PFSK-1 (cell line): Measurements from ENCODE around the gene MCOLN1.

Experiments
- POLR2AphosphoS5 ChIP-seq: IDR thresholded peaks from 2 replicates; pipeline ENCODE4 v1.6.1; 2012; ENCODE audit warnings: low read depth, mild to moderate bottlenecking, control low read depth, low read length, moderate library complexity
- REST ChIP-seq, 2 experiments: IDR thresholded peaks; 2 replicates each; pipeline versions ENCODE4 v1.6.1 to v1.8.0; 2011 to 2012; ENCODE audit warnings: low read depth in 2 of 2, low read length in 2 of 2, control low read depth in 1 of 2, inconsistent platforms in 1 of 2, mild to moderate bottlenecking in 1 of 2, moderate library complexity in 1 of 2; ENCODE audit not compliant: insufficient read depth in 1 of 2
- SIN3A ChIP-seq: IDR thresholded peaks from 2 replicates; pipeline ENCODE4 v1.6.1; 2012; ENCODE audit warnings: mild to moderate bottlenecking, low read length, moderate library complexity, borderline replicate concordance; ENCODE audit not compliant: insufficient read depth
- TAF1 ChIP-seq: IDR thresholded peaks from 2 replicates; pipeline ENCODE4 v1.6.1; 2012; ENCODE audit warnings: low read length, control low read depth, borderline replicate concordance; ENCODE audit not compliant: insufficient read depth

- no peak for TF ChIP-seq TAF1
- TF ChIP-seq REST (IDR thresholded peaks at IDR 0.05; ENCODE audit: insufficient read depth in 1 of 2, low read depth in 2 of 2, low read length in 2 of 2), result no peak
- TF ChIP-seq SIN3A, result no peak
- no peak for TF ChIP-seq POLR2AphosphoS5
Observed at GRCh38 chr19:7565332-7565731, 42.9 kb downstream of the MCOLN1 start.
